HG03575 (cell line): ENCODE results near the gene NSDHL.

Experiments used
- ATAC-seq: cut with Tn5 transposase; IDR thresholded peaks from one replicate; pipeline ENCODE4 v1.9.1; 2021; ENCODE audit not compliant: unreplicated experiment, insufficient number of reproducible peaks, low FRiP score; ENCODE audit errors: extremely low read depth

NSDHL gene

DNA sequence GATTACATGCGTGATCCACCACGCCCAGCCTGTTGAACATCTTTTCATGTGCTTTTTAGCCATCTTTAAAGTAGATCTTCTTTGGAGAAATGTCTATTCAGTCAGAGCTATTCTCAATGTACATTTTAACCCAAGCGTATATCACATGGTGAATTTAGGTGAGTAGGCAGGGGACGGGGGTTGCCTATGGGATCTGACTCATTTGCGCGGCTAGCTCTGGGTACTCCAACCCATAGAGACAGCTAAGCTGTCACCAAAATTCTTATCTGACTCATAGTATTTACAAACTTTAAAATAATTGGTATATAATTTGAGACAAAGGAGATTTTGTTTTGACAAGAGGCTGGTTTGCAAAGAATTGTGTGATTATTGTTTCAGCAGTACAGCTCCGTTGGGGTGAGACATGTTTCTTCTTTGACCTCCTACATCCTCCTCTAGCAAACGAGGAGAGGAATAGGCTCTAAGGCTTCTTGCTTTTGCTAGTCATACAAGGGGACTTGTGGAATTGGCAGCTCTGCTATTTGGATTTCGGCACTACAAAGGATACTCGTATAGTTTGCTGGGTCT is 12.0 kb downstream of the NSDHL start:
- ATAC-seq, result no peak

GRCh38 chrX:152843852-152844251 is 13.0 kb downstream of the NSDHL start:
- no peak for ATAC-seq

- no peak for ATAC-seq
Observed at GRCh38 chrX:152844256-152844655, 13.4 kb downstream of the NSDHL start.

GRCh38 chrX:152845618-152846240 is 14.9 kb downstream of the NSDHL start:
- no peak for ATAC-seq

- ATAC-seq, result no peak
Observed at GRCh38 chrX:152847281-152847680, 16.4 kb downstream of the NSDHL start.

DNA sequence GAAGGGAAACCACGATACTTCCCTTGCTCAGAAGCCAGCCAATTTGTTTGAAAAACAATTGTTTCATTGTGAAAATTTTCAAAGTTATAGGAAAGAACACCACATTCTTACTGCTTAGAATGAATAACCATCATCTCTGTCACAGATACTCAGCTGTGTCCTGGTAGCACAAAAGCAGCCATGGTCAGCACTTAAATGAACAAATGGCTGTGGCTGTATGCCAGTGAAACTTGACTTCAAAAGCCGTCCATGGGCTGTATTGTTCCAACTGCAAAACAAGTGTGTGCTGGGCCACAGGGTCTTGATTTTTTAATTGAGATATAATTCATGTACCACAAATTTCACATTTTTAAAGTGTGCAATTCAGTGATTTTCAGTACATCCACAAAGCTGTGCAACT is 19.6 kb downstream of the NSDHL start:
- ATAC-seq, result no peak

DNA sequence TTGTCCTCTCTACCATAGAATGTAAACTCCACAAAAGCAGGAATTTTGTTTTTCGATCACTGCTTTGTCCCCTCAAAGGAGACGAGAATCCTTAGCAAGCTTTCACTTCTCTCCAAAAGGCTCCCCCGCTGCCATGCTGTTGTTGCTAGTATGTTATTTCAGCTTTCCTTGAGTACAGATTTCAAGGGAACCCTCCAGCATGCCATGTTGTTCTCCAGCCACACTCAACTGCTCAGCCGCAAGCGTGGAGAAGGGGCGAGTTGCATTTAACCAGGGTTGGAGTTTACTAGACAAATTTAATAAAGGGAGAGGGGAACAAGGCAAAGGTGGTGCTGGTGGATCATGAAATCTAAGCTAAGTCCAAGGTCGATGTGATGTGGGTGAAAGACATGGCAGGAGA is 23.1 kb downstream of the NSDHL start:
- no peak for ATAC-seq

GRCh38 chrX:152861116-152861515 is 30.3 kb downstream of the NSDHL start:
- no peak for ATAC-seq

GRCh38 chrX:152861826-152862225 is 31.0 kb downstream of the NSDHL start:
- ATAC-seq, result no peak

DNA sequence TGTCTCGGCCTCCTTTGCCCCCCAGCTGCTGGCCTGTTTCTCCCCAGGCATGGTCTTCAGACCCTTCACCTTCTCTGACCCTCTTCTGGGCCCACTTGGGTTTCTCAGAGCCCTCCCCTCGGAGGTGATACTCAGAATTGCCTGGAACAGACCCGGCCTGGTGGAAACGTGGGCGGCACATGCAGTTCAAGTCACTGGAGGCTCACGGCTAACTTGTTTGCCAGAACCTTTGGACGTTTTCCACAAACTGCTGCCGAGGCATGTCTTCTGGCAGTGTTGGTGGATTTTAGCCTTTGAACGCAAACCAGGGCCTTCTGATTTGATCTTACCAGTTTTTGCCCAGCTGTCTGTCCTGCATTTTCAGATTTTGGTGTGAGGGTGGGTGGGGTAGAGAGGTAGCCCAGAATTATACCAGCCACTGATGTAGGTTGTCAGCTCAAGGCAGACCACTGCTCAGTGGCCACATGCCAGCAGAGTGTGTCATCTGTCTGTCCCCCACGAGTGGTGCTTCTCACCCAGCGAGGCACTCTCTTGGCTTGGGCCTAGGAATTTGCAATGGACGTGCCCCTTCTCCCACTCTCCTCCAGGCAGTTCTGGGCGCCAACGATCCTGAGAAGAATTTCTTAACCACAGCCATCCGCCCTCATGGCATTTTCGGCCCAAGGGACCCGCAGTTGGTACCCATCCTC is 34.5 kb downstream of the NSDHL start:
- ATAC-seq, result no peak

- ATAC-seq, result no peak
Observed at GRCh38 chrX:152866386-152866785, 35.5 kb downstream of the NSDHL start.

- ATAC-seq, result no peak
Observed at GRCh38 chrX:152869972-152870371, 39.1 kb downstream of the NSDHL start.

GRCh38 chrX:152871260-152871659 is 40.4 kb downstream of the NSDHL start:
- no peak for ATAC-seq

- ATAC-seq, result no peak
Observed at GRCh38 chrX:152872522-152872921, 41.7 kb downstream of the NSDHL start.

DNA sequence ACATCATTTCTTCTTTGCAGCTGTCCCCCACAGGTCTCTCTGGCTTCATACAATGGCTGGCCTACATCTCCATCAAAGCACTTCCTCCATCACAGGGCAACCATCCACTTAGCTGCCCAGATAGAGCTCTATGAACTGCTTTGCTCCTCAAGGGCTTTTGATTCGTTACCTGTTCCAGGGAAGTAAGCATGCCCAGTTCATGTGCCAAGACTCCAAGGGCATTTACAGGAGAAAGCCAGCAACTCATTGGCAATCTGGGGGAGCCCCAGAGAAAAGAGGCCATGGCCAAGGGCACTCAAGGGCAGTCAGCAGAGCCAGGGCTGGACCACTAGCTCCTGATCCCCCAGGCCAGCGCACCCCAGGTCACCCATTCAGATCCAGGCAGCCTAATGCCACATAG is 42.5 kb downstream of the NSDHL start:
- no peak for ATAC-seq

DNA sequence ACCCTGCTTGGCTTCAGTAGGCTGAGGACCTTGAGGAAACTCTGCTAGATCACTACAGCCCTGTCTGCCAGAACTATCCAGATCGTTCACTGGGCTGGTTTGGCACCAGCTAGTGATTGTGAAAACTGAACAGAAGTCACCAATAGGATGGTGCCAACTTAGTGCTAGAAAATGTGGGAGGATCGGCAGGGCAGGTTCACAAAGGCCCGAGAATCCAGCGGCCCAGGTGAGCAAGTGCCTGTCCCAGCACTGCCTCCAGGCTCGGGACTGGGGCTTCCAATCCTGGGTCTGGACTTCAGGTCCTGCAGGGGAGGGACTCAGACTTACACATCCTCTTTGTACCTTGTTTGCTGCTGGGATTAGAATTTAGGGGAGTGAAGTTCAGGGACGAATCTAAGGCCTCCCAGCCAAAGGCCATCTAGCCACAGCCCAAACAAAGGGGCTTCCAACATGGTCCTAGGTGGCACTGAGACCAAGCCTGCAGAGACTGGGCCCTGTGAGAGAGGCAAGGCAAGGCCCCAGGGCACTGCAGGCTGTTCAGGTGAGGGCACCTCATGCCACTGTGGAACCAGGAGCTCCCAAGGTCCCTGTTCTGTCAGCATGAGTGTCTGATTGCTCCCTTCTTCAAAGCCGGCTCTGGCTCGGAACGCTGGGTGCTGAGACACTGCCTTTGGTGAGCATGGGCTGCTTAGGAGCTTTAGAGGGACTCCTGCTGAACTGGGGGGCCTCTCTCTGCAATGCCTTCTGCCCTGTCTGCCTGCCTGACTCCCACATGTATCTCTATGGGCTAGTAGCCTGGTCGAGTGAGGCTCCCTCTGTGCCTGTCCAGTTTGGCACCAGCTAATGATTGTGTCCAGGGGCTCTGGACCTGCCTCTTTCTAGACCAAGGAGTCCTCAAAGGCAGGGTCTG is 46.3 kb downstream of the NSDHL start:
- ATAC-seq, result no peak

DNA sequence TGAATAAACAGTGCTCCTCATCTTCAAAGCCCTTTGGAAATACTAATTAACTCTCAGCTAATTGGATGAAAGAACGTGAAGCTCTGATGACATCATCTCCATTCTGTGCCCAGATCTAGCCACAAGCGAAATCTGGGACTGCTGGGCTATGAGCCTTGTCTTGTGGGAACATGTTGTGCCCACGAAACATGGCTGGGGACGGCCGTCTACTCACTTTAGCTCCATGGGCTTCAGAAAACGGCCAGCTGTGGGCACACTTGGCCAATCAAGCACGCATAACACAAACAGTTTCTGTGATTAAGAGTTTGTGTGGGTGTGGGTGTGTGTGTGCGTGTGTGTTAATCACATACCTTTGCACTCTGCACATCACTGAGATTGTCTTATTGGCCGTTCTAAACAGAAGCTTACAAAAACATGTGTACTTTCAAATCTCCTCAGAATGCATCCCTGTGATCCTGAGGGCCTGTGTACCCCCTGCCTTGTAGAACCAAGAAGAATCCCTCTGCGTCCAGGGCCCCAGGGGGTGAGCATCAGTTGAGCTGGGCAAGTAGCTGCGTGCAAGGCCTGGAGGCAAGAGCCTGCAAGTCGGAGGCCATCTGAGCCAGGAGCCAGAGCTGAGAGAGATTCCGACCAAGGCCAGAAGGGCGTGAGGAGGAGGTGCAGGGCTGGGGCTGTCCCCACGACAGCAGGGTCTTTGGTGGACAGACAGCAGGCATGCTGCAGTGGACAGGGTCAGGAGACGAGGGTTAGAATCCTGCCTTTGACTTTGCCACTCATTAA is 48.3 kb downstream of the NSDHL start:
- no peak for ATAC-seq

GRCh38 chrX:152881289-152881688 is 50.4 kb downstream of the NSDHL start:
- ATAC-seq, result no peak

- no peak for ATAC-seq
Observed at GRCh38 chrX:152884171-152884570, 53.3 kb downstream of the NSDHL start.
